Measurements from ENCODE around the gene DDX43.

DDX43 gene

GRCh38 chr6:73409395-73409794 lies 14.8 kb downstream of the DDX43 start:
- no peaks in the 10 kb centered on the region for H3K27me3 ChIP-seq (ENCODE audit: control insufficient read depth in 1 of 2, insufficient read depth in 1 of 2, low read length in 2 of 2)
- no peak overlapping the region for H2AFZ ChIP-seq (ENCODE audit: low read depth, low read length)
- no peak overlapping the region for H3K18ac ChIP-seq (ENCODE audit: low read depth in 1 of 2, low read length in 2 of 2)
- no peaks in the 10 kb centered on the region for H3K9me3 ChIP-seq (ENCODE audit: control insufficient read depth, low read length)
- H3K36me3 ChIP-seq (ENCODE audit: control insufficient read depth in 1 of 2, insufficient read depth in 2 of 2, low read depth in 1 of 2, low read length in 2 of 2): no peaks in the 10 kb centered on the region
- H3K14ac ChIP-seq (ENCODE audit: low read length in 2 of 2): no peak overlapping the region
- no peak overlapping the region for H4K8ac ChIP-seq (ENCODE audit: low read length)
- no peak overlapping the region for H3K27ac ChIP-seq (ENCODE audit: low read length, poor library complexity, severe bottlenecking)
- H3K23ac ChIP-seq (ENCODE audit: low read length in 2 of 2): no peak overlapping the region
- no peak overlapping the region for H2BK5ac ChIP-seq (ENCODE audit: low read depth, low read length, poor library complexity, severe bottlenecking)
- H3K4me1 ChIP-seq (ENCODE audit: control insufficient read depth, insufficient read depth, low read depth, low read length): no peaks in the 10 kb centered on the region
- no peak overlapping the region for H3K4ac ChIP-seq (ENCODE audit: low read depth in 1 of 2, low read length in 2 of 2)
- H3K79me1 ChIP-seq (replicated peaks; ENCODE audit: low read length, poor library complexity, severe bottlenecking): no peaks in the 10 kb centered on the region
- H3K9ac ChIP-seq (ENCODE audit: low read length): no peak overlapping the region
- DNase-seq: no peak
- no peak overlapping the region for H3K4me3 ChIP-seq (ENCODE audit: insufficient read depth in 1 of 2, low read depth in 1 of 2, low read length in 2 of 2)
- no peak overlapping the region for H2AK5ac ChIP-seq (ENCODE audit: low read length, severe bottlenecking)
- WGBS: 80% methylated on average over 1 of the region's 1 CpG
- H4K91ac ChIP-seq (ENCODE audit: low read length): no peak overlapping the region
- no peak overlapping the region for H2BK120ac ChIP-seq (ENCODE audit: low read depth, low read length)
- no peak overlapping the region for H3K4me2 ChIP-seq (ENCODE audit: low read length, poor library complexity, severe bottlenecking)
- H2BK15ac ChIP-seq (ENCODE audit: low read depth, poor library complexity, severe bottlenecking): no peak overlapping the region
- H2BK12ac ChIP-seq (ENCODE audit: low read length in 2 of 2): no peak overlapping the region

- H3K27ac ChIP-seq (ENCODE audit: low read length, poor library complexity, severe bottlenecking): no peak overlapping the region
- DNase-seq: no peak
- H3K79me1 ChIP-seq (replicated peaks; ENCODE audit: low read length, poor library complexity, severe bottlenecking): no peaks in the 10 kb centered on the region
- H3K4ac ChIP-seq (ENCODE audit: low read depth in 1 of 2, low read length in 2 of 2): no peak overlapping the region
- no peak overlapping the region for H3K23ac ChIP-seq (ENCODE audit: low read length in 2 of 2)
- no peak overlapping the region for H2BK120ac ChIP-seq (ENCODE audit: low read depth, low read length)
- H3K18ac ChIP-seq (ENCODE audit: low read depth in 1 of 2, low read length in 2 of 2): no peak overlapping the region
- H2BK5ac ChIP-seq (ENCODE audit: low read depth, low read length, poor library complexity, severe bottlenecking): no peak overlapping the region
- H2BK12ac ChIP-seq (ENCODE audit: low read length in 2 of 2): no peak overlapping the region
- H3K4me3 ChIP-seq (ENCODE audit: insufficient read depth in 1 of 2, low read depth in 1 of 2, low read length in 2 of 2): no peak overlapping the region
- no peaks in the 10 kb centered on the region for H3K36me3 ChIP-seq (ENCODE audit: control insufficient read depth in 1 of 2, insufficient read depth in 2 of 2, low read depth in 1 of 2, low read length in 2 of 2)
- H3K9me3 ChIP-seq (ENCODE audit: control insufficient read depth, low read length): no peaks in the 10 kb centered on the region
- WGBS: 100% methylated on average over 3 of the region's 3 CpGs
- no peak overlapping the region for H3K14ac ChIP-seq (ENCODE audit: low read length in 2 of 2)
- H2AFZ ChIP-seq (ENCODE audit: low read depth, low read length): no peak overlapping the region
- no peak overlapping the region for H2BK15ac ChIP-seq (ENCODE audit: low read depth, poor library complexity, severe bottlenecking)
- H2AK5ac ChIP-seq (ENCODE audit: low read length, severe bottlenecking): no peak overlapping the region
- no peak overlapping the region for H3K9ac ChIP-seq (ENCODE audit: low read length)
- H4K8ac ChIP-seq (ENCODE audit: low read length): no peak overlapping the region
- no peak overlapping the region for H4K91ac ChIP-seq (ENCODE audit: low read length)
- no peaks in the 10 kb centered on the region for H3K27me3 ChIP-seq (ENCODE audit: control insufficient read depth in 1 of 2, insufficient read depth in 1 of 2, low read length in 2 of 2)
- no peak overlapping the region for H3K4me2 ChIP-seq (ENCODE audit: low read length, poor library complexity, severe bottlenecking)
- no peaks in the 10 kb centered on the region for H3K4me1 ChIP-seq (ENCODE audit: control insufficient read depth, insufficient read depth, low read depth, low read length)
Measured at GRCh38 chr6:73413102-73413501, 18.5 kb downstream of the DDX43 start.

GRCh38 chr6:73418081-73418741 lies 23.6 kb downstream of the DDX43 start:
- 98% methylated on average over 9 of the region's 11 CpGs for WGBS
- Histone ChIP-seq H2AFZ (ENCODE audit: low read depth, low read length) (no peak overlapping the region), H4K8ac (ENCODE audit: low read length) (no peak overlapping the region), H2BK5ac (ENCODE audit: low read depth, low read length, poor library complexity, severe bottlenecking) (no peak overlapping the region), H3K14ac (ENCODE audit: low read length in 2 of 2) (no peak overlapping the region), H4K91ac (ENCODE audit: low read length) (no peak overlapping the region), H3K9me3 (ENCODE audit: control insufficient read depth, low read length) (no peaks in the 10 kb centered on the region), H2BK12ac (ENCODE audit: low read length in 2 of 2) (no peak overlapping the region), H3K18ac (ENCODE audit: low read depth in 1 of 2, low read length in 2 of 2) (no peak overlapping the region), H3K23ac (ENCODE audit: low read length in 2 of 2) (no peak overlapping the region), H3K4me2 (ENCODE audit: low read length, poor library complexity, severe bottlenecking) (no peak overlapping the region), H2BK15ac (ENCODE audit: low read depth, poor library complexity, severe bottlenecking) (no peak overlapping the region), H3K4me1 (ENCODE audit: control insufficient read depth, insufficient read depth, low read depth, low read length) (no peaks in the 10 kb centered on the region), H2BK120ac (ENCODE audit: low read depth, low read length) (no peak overlapping the region), H3K79me1 (replicated peaks; ENCODE audit: low read length, poor library complexity, severe bottlenecking) (no peaks in the 10 kb centered on the region), H3K9ac (ENCODE audit: low read length) (no peak overlapping the region), H3K4me3 (ENCODE audit: insufficient read depth in 1 of 2, low read depth in 1 of 2, low read length in 2 of 2) (no peak overlapping the region), H3K27me3 (ENCODE audit: control insufficient read depth in 1 of 2, insufficient read depth in 1 of 2, low read length in 2 of 2) (no peaks in the 10 kb centered on the region), H3K27ac (ENCODE audit: low read length, poor library complexity, severe bottlenecking) (no peak overlapping the region), H3K4ac (ENCODE audit: low read depth in 1 of 2, low read length in 2 of 2) (no peak overlapping the region), H2AK5ac (ENCODE audit: low read length, severe bottlenecking) (no peak overlapping the region), H3K36me3 (ENCODE audit: control insufficient read depth in 1 of 2, insufficient read depth in 2 of 2, low read depth in 1 of 2, low read length in 2 of 2) (peaks cover 0 to 13% of the 10 kb centered on the region in 2 experiments)
- DNase-seq: peak; percentile 19

- H3K9me3 ChIP-seq (ENCODE audit: control insufficient read depth, low read length): no peaks in the 10 kb centered on the region
- no peak overlapping the region for H3K9ac ChIP-seq (ENCODE audit: low read length)
- H3K4me2 ChIP-seq (ENCODE audit: low read length, poor library complexity, severe bottlenecking): no peak overlapping the region
- H3K23ac ChIP-seq (ENCODE audit: low read length in 2 of 2): no peak overlapping the region
- no peak overlapping the region for H2BK15ac ChIP-seq (ENCODE audit: low read depth, poor library complexity, severe bottlenecking)
- no peaks in the 10 kb centered on the region for H3K79me1 ChIP-seq (replicated peaks; ENCODE audit: low read length, poor library complexity, severe bottlenecking)
- H3K4ac ChIP-seq (ENCODE audit: low read depth in 1 of 2, low read length in 2 of 2): no peak overlapping the region
- H3K4me3 ChIP-seq (ENCODE audit: insufficient read depth in 1 of 2, low read depth in 1 of 2, low read length in 2 of 2): no peak overlapping the region
- no peak overlapping the region for H2BK5ac ChIP-seq (ENCODE audit: low read depth, low read length, poor library complexity, severe bottlenecking)
- H3K4me1 ChIP-seq (ENCODE audit: control insufficient read depth, insufficient read depth, low read depth, low read length): no peaks in the 10 kb centered on the region
- WGBS: 80% methylated on average over 1 of the region's 2 CpGs
- H2BK120ac ChIP-seq (ENCODE audit: low read depth, low read length): no peak overlapping the region
- peaks cover 0 to 18% of the 10 kb centered on the region in 2 experiments for H3K36me3 ChIP-seq (ENCODE audit: control insufficient read depth in 1 of 2, insufficient read depth in 2 of 2, low read depth in 1 of 2, low read length in 2 of 2)
- no peak overlapping the region for H3K27ac ChIP-seq (ENCODE audit: low read length, poor library complexity, severe bottlenecking)
- no peak overlapping the region for H2AFZ ChIP-seq (ENCODE audit: low read depth, low read length)
- no peak overlapping the region for H4K8ac ChIP-seq (ENCODE audit: low read length)
- no peak overlapping the region for H3K18ac ChIP-seq (ENCODE audit: low read depth in 1 of 2, low read length in 2 of 2)
- H3K27me3 ChIP-seq (ENCODE audit: control insufficient read depth in 1 of 2, insufficient read depth in 1 of 2, low read length in 2 of 2): no peaks in the 10 kb centered on the region
- no peak overlapping the region for H2AK5ac ChIP-seq (ENCODE audit: low read length, severe bottlenecking)
- no peak overlapping the region for H2BK12ac ChIP-seq (ENCODE audit: low read length in 2 of 2)
- no peak for DNase-seq
- H3K14ac ChIP-seq (ENCODE audit: low read length in 2 of 2): no peak overlapping the region
- H4K91ac ChIP-seq (ENCODE audit: low read length): no peak overlapping the region
Measured at GRCh38 chr6:73421534-73421933, 26.9 kb downstream of the DDX43 start.
